IPS DF 19.7 (cell line): ENCODE results near the gene C1QTNF12.
"Not testable (repeated sequence)": the region's sequence is repeated elsewhere in the genome, so short reads cannot be mapped to it uniquely, and the experiment has no call there.

Source experiments
- DNase-seq: peaks from one replicate; pipeline ENCODE4 v3.0.0-alpha.2; 2013; ENCODE audit warnings: low read depth, low spot score

Gene C1QTNF12

GRCh38 chr1:1259540-1259939 lies 13.0 kb upstream of the C1QTNF12 start:
- DNase-seq = no peak

GRCh38 chr1:1259119-1259488 lies 12.6 kb upstream of the C1QTNF12 start:
- no peak for DNase-seq

DNA sequence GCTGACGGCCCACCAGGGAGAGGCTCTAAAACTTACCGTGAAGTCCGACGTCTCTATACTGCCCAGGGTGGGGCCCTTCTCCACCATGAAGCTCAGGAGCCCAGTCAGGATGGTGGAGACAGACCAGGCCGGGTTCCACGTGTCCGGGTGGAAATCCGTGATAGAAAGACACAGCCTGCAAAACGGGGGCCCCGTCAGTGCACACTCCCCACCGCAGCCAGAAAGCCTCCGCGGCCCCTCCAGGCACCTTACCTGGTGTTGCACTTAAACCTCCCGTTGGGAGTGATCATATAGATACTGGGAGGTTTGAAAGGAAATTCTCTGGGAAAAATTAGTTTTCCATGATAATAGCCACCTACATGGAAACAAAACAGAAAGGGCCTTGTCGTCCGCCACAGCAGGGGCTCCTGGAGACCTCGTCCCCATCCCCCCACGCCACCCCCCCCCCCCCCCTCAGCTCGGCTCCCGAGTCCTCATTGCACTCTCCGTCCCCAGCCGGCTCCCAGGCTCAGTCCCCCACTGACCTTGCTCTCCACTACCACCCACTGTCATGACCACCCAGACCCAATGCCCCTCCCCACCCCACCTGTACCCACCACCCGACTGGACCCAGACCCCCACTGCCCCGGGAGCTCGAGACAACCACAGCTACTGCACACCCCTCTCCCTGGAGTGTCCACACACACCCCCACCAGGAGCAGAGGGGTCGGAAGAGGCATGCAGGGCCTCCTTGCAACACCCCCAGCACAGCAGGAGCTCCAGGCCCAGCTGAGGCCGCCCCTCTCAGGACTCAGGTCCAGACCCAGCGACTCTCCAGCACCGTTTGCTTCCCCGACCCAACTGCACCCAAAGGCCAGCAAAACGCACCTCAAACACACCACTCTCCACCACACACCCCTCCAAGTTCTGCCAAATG lies 10.7 kb upstream of the C1QTNF12 start:
- no peak for DNase-seq

GRCh38 chr1:1255611-1256010 lies 9.1 kb upstream of the C1QTNF12 start:
- no peak for DNase-seq

DNA sequence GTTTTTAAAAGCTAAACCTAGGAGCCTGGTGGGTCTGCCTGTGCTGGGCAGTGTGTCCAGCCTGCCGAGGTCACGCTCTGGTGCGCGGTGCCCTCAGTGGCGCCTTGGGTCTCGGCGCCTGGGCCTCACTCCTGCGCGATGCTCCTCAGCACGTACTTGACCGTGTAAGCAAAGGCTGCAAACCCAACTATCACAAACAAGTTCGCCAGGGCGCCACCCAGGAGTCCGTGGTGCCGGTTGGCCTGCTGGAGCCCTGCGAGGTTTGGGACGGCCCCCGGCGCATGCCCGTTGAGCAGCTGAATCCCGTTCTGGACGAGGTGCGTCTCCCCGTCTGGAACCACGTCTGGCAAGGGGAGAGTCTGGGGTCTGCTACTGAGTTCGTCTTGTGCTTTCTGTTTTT lies 8.6 kb upstream of the C1QTNF12 start:
- no peak for DNase-seq

GRCh38 chr1:1254667-1254998 lies 8.1 kb upstream of the C1QTNF12 start:
- DNase-seq = no peak

- no peak for DNase-seq
Measured at GRCh38 chr1:1253972-1254666, 7.6 kb upstream of the C1QTNF12 start.

DNA sequence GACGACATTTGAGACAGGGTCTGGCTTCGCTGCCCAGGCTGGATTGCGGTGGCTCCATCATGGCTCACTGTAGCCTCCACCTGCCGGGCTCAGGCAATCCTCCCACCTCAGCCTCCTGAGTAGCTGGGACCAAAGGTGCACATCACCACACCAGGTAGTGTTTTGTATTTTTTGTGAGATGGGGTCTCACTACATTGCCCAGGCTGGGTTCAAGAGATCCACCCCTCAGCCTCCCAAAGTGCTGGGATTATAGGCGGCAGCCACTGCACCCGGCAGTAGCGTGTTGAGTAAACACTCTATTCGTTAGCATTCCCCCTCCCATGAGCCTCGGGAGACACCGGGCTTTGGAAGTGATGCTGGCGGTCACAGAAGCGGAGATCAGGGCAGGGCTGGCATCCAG lies 6.8 kb upstream of the C1QTNF12 start:
- DNase-seq = no peak

GRCh38 chr1:1250786-1251284 lies 4.3 kb upstream of the C1QTNF12 start:
- no peak for DNase-seq

DNA sequence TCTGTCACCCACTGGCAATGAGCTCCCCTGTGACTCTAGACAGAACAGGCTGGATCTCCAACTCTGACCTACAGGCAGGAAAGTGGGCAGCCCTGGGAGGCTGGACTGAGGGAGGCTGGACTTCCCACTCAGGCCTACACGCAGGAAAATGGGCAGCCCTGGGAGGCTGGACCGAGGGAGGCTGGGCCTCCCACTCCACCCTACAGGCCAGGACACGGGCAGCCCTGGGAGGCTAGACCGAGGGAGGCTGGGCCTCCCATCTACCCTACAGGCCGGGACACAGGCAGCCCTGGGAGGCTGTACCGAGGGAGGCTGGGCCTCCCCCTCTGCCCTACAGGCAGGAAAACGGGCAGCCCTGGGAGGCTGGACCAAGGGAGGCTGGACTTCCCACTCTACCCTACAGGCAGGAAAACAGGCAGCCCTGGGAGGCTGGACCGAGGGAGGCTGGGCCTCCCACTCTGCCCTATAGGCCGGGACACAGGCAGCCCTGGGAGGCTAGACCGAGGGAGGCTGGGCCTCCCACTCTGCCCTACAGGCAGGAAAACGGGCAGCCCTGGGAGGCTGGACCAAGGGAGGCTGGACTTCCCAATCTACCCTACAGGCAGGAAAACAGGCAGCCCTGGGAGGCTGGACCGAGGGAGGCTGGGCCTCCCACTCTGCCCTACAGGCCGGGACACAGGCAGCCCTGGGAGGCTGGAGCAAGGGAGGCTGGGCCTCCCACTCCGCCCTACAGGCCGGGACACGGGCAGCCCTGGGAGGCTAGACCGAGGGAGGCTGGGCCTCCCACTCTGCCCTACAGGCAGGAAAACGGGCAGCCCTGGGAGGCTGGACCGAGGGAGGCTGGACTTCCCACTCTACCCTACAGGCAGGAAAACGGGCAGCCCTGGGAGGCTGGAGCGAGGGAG lies 1.7 kb upstream of the C1QTNF12 start:
- not testable (repeated sequence) for DNase-seq

- no peak for DNase-seq
Measured at GRCh38 chr1:1247341-1247913, 905 bp upstream of the C1QTNF12 start.

- no peak for DNase-seq
Measured at GRCh38 chr1:1245817-1246576, 525 bp downstream of the C1QTNF12 start.

DNA sequence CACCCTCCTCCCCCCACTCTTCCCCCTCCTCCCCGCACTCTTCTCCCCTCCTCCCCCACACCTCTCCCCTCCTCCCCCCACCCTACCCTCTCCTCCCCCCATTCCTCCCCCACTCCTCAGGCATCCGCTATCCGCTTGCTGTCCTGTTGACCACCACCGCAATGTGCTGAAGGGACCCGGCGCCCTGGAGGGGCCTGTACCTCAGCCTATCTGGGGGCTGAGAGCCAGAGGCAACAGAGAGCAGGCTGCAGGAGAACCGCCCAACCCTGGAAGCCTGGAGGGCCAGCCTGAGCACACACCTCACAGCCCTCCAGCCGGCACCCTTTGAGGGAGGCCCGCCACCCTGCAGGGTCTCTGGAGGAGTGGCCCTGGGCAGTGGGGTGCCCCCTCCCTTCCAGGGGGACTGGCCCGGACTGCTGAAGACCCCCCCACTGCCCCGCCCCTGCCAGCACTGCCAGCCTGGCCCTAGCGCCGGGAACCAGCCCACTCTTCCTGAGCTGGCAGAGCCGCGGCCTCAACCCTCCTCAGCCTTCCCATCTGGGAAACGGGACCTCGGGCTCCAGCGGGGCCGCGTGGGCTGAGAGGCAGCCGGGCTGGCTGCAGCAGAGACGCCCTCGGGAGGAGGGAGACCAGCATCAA lies 1.2 kb downstream of the C1QTNF12 start:
- no peak for DNase-seq

GRCh38 chr1:1244192-1244811 lies 2.2 kb downstream of the C1QTNF12 start:
- no peak for DNase-seq

DNA sequence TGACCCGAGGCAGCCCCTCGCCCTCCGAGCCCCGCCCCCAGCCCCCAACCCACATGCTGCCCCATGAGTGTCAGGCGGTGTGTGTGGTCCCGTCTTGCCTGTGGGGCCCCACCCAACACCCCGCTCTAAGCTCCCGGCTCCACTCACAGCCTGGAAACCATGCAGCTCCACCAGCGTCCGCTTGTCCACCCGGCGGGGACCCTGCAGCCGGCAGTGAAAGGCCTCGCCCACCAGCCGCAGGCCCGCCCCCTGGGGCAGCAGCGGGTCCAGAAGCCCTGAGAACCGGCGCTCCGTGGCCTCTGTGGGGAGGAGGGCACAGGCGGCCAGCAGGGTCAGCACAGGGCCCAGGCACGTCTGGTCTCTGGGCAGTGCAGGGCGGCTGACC lies 2.7 kb downstream of the C1QTNF12 start:
- DNase-seq = no peak

DNA sequence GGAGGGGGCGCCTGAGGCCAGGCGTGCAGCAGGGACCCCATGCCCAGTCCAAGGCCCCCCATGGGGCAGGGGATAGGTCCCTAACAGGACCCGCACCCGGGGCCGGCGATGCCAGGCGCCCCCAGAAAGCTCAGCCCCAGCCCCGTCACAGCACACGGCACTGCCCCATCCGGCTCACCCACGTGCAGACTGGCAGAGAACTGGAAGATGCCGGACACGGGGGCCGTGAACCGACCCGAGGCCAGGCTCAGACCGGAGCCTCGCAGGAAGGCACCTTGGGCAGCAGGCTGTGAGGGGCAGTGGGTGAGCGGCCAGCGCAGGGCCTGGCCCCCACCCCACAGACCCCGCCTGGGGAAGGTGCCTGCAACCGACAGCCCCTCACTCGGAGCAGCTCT lies 3.3 kb downstream of the C1QTNF12 start:
- DNase-seq = no peak

- DNase-seq = no peak
Measured at GRCh38 chr1:1242461-1243265, 3.9 kb downstream of the C1QTNF12 start.

- DNase-seq = no peak
Measured at GRCh38 chr1:1241588-1242219, 4.8 kb downstream of the C1QTNF12 start.
